Endothelial cell of umbilical vein (primary cell): ENCODE measurements around the gene SP3. TPM values are rescaled to one million over a fixed set of nuclear protein-coding genes. Genes with fewer than 3 reads are reported as not detected.
A peak's percentile ranks its signal among the peaks of the same experiment; 100 is the strongest.

Experiments used
- BruUV-seq: library from RNA; stranded (reverse); fragments of 400-500 nt; replicated peaks from 2 replicates; lab custom pipeline; 2021; lab: Mats Ljungman, UMichigan
- CTCF ChIA-PET: fragments of 300-600, 350-600 bp; sonication (Branson Sonifier 250); formaldehyde crosslinking; loops from one replicate; lab custom pipeline; 2021; ENCODE audit warnings: antibody characterized with exemption, inconsistent platforms; lab: Charles Lee
- POLR2A ChIA-PET: fragments of 300-600, 350-600 bp; sonication (Branson Sonifier 250); formaldehyde crosslinking; loops from one replicate; lab custom pipeline; 2021; ENCODE audit warnings: antibody characterized with exemption, inconsistent platforms; lab: Charles Lee
- DNase-seq: peaks from one replicate; pipeline ENCODE4 v3.0.0-alpha.2; 2011; ENCODE audit warnings: low read depth, low spot score
- FAIRE-seq: peaks from 2 replicates; lab custom pipeline; 2011; peaks lifted over from hg19 to GRCh38; lab: Jason Lieb, UNC
- H2AFZ ChIP-seq: 2 replicates; pipeline ENCODE4 v1.6.0; 2012; ENCODE audit warnings: low read depth, low read length, control low read depth, inconsistent platforms
- H3K27ac ChIP-seq: 2 replicates; pipeline ENCODE4 v1.5.1; 2011; ENCODE audit warnings: low read depth, mild to moderate bottlenecking, control low read depth, low read length, moderate library complexity; ENCODE audit not compliant: insufficient read depth
- H3K27me3 ChIP-seq, 2 experiments: 2 replicates each; pipeline versions ENCODE4 v1.6.0 to v1.6.1; 2011; ENCODE audit warnings: low read length in 2 of 2, mixed read lengths in 1 of 2; ENCODE audit not compliant: control insufficient read depth in 2 of 2, insufficient read depth in 2 of 2
- H3K36me3 ChIP-seq, 2 experiments: 2 replicates in 1 of 2; 3 replicates in 1 of 2; pipeline ENCODE4 v1.5.1; 2011; ENCODE audit warnings: low read length in 2 of 2, mild to moderate bottlenecking in 1 of 2, moderate library complexity in 1 of 2; ENCODE audit not compliant: control insufficient read depth in 2 of 2, insufficient read depth in 2 of 2; ENCODE audit errors: extremely low read depth in 1 of 2
- H3K4me1 ChIP-seq: 3 replicates; pipeline ENCODE4 v1.5.1; 2011; ENCODE audit warnings: mild to moderate bottlenecking, low read length; ENCODE audit not compliant: control insufficient read depth, insufficient read depth; ENCODE audit errors: extremely low read depth
- H3K4me2 ChIP-seq: 2 replicates; pipeline ENCODE4 v1.6.1; 2011; ENCODE audit warnings: low read length, control low read depth, mixed read lengths; ENCODE audit not compliant: insufficient read depth
- H3K4me3 ChIP-seq, 3 experiments: fragments of 200-600 bp in 1 of 3; sonication (generic), shearing (Covaris generic) in 1 of 3; replicated peaks in 1 of 3; 2 replicates each; pipeline ENCODE4 v1.5.1; 2011 to 2016; ENCODE audit warnings: control low read depth in 3 of 3, low read length in 3 of 3, mild to moderate bottlenecking in 2 of 3, inconsistent platforms in 1 of 3, low read depth in 1 of 3, moderate library complexity in 1 of 3; ENCODE audit not compliant: insufficient read depth in 1 of 3
- H3K79me2 ChIP-seq: 2 replicates; pipeline ENCODE4 v1.6.0; 2012; ENCODE audit warnings: low read length, inconsistent platforms; ENCODE audit not compliant: control insufficient read depth, insufficient read depth
- H3K9ac ChIP-seq: replicated peaks from 2 replicates; pipeline ENCODE3; 2011; ENCODE audit warnings: low read length, control low read depth; ENCODE audit not compliant: insufficient read depth; ENCODE audit errors: extremely low read depth
- H3K9me1 ChIP-seq: replicated peaks from 3 replicates; pipeline ENCODE4 v1.6.0; 2011; ENCODE audit warnings: mild to moderate bottlenecking, low read length; ENCODE audit not compliant: control insufficient read depth, insufficient read depth; ENCODE audit errors: extremely low read depth
- H3K9me3 ChIP-seq: replicated peaks from 2 replicates; pipeline ENCODE4 v1.5.1; 2012; ENCODE audit warnings: low read length, inconsistent platforms; ENCODE audit not compliant: control insufficient read depth, insufficient read depth
- H4K20me1 ChIP-seq: replicated peaks from 2 replicates; pipeline ENCODE3; 2011; ENCODE audit warnings: mild to moderate bottlenecking, low read length; ENCODE audit not compliant: control insufficient read depth, insufficient read depth; ENCODE audit errors: extremely low read depth
- EZH2 ChIP-seq: IDR thresholded peaks from 2 replicates; pipeline ENCODE4 v1.6.1; 2012; ENCODE audit warnings: borderline replicate concordance, low read depth, mild to moderate bottlenecking, moderate library complexity, low read length, inconsistent platforms; ENCODE audit not compliant: severe bottlenecking
- FOS ChIP-seq: IDR thresholded peaks from 2 replicates; pipeline ENCODE4 v1.6.1; 2011; ENCODE audit warnings: mild to moderate bottlenecking, low read length, moderate library complexity, borderline replicate concordance; ENCODE audit not compliant: insufficient read depth
- GATA2 ChIP-seq: IDR thresholded peaks from 2 replicates; pipeline ENCODE4 v1.7.0; 2011; ENCODE audit warnings: low read depth, mild to moderate bottlenecking, moderate library complexity, mixed read lengths, low read length; ENCODE audit not compliant: insufficient read length, insufficient read depth
- JUN ChIP-seq: IDR thresholded peaks from 2 replicates; pipeline ENCODE4 v1.6.1; 2011; ENCODE audit warnings: borderline replicate concordance, low read depth; ENCODE audit not compliant: insufficient read length, insufficient read depth
- MYC ChIP-seq: IDR thresholded peaks from one replicate; pipeline ENCODE4 v1.6.1; 2011; ENCODE audit warnings: mild to moderate bottlenecking, low read depth, low read length
- POLR2A ChIP-seq: IDR thresholded peaks from 2 replicates; pipeline ENCODE4 v1.6.1; 2012; ENCODE audit warnings: low read depth, mild to moderate bottlenecking, control low read depth, low read length
- POLR2AphosphoS5 ChIP-seq: IDR thresholded peaks from 2 replicates; pipeline ENCODE4 v1.6.1; 2012; ENCODE audit warnings: low read depth, mild to moderate bottlenecking, control low read depth, low read length, moderate library complexity; ENCODE audit not compliant: insufficient read depth
- dilution Hi-C: fragments of 300-500 bp; cut with MboI; formaldehyde crosslinking; loops from one replicate; pipeline ENCODE4 v1.15.0; 2019; ENCODE audit warnings: low sequenced_read_pairs; ENCODE audit not compliant: extremely low pct_ligation_motif_present
- intact Hi-C: fragments of 100-400 bp; cut with micrococcal nuclease; formaldehyde crosslinking; loops from one replicate; pipeline ENCODE4 v1.10.0; 2022
- polyA plus RNA-seq, 4 experiments: library from polyadenylated mRNA; depleted of rRNA in 3 of 4; stranded (reverse) in 3 of 4; unstranded in 1 of 4; fragments of >200 nt; gene quantifications; 2 replicates each; pipeline versions ENCODE4 v1.2.1 to v1.2.3, GENCODE V29; 2011 to 2012; ENCODE audit warnings: missing spikeins in 1 of 4
- total RNA-seq: library from RNA; stranded (reverse); gene quantifications from 2 replicates; pipeline ENCODE4 v1.2.3, GENCODE V29; 2021
- TF ChIP-seq, protein P1 (sequence below): IDR thresholded peaks from 2 replicates; pipeline ENCODE4 v1.6.1; 2011; ENCODE audit not compliant: insufficient read depth, insufficient read length
- TF ChIP-seq, protein P2 (sequence below), 2 donors: IDR thresholded peaks; 1 replicate in 1 of 2; 2 replicates in 1 of 2; pipeline ENCODE4 v1.5.1; 2011; ENCODE audit warnings: low read length in 2 of 2, mild to moderate bottlenecking in 2 of 2, moderate library complexity in 2 of 2, control low read depth in 1 of 2, inconsistent platforms in 1 of 2, low read depth in 1 of 2; ENCODE audit not compliant: insufficient read depth in 1 of 2; ENCODE audit errors: extremely low read depth in 1 of 2

SP3 gene
- total and polyA plus RNA-seq, 2 donors (not counting 3 experiments of a cell fraction or from before 2014, with no cell fraction given): 23.9 to 59.0 TPM

DNA sequence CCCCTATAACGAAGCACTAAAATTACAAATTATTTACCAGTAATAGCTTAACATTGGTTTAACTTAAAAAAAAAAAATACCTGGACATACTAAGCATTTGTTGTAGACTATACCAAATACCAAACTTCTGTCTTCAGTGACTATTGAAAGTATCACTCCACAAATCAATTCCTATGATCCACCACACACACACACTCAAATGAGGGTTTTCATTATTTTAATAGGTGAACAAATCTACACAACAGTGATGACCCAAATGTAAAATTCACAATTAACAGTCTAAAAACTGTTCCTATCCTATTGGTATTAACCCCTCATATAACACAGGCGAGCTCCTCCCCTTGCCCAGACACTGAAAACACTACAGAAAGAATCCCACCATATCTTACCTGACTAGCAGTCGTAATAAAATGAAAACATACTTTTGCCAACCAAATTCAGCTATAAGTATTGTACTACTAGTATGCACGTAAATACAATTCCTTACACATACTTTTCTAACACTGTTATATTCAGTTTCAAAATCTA, 2.5 kb downstream of the SP3 start:
- no peak for TF ChIP-seq POLR2AphosphoS5
- no peak for TF ChIP-seq POLR2A
- TF ChIP-seq GATA2: no peak
- no peak for TF ChIP-seq MYC
- no peak for TF ChIP-seq JUN
- TF ChIP-seq FOS: no peak
- TF ChIP-seq, protein P1, sequence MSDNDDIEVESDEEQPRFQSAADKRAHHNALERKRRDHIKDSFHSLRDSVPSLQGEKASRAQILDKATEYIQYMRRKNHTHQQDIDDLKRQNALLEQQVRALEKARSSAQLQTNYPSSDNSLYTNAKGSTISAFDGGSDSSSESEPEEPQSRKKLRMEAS: no peak
- TF ChIP-seq, protein P2, sequence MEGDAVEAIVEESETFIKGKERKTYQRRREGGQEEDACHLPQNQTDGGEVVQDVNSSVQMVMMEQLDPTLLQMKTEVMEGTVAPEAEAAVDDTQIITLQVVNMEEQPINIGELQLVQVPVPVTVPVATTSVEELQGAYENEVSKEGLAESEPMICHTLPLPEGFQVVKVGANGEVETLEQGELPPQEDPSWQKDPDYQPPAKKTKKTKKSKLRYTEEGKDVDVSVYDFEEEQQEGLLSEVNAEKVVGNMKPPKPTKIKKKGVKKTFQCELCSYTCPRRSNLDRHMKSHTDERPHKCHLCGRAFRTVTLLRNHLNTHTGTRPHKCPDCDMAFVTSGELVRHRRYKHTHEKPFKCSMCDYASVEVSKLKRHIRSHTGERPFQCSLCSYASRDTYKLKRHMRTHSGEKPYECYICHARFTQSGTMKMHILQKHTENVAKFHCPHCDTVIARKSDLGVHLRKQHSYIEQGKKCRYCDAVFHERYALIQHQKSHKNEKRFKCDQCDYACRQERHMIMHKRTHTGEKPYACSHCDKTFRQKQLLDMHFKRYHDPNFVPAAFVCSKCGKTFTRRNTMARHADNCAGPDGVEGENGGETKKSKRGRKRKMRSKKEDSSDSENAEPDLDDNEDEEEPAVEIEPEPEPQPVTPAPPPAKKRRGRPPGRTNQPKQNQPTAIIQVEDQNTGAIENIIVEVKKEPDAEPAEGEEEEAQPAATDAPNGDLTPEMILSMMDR (IDR thresholded peaks at IDR 0.05; ENCODE audit: extremely low read depth in 1 of 2, insufficient read depth in 1 of 2, low read depth in 1 of 2, low read length in 2 of 2): no peak
- no peak for TF ChIP-seq EZH2

More for the DNA sequence above, 2.5 kb downstream of the SP3 start:
- Histone ChIP-seq H3K79me2 (peaks cover 58% of the 10 kb centered on the region), H3K9me1 (no peaks in the 10 kb centered on the region), H3K9me3 (no peaks in the 10 kb centered on the region), H3K4me1 (peaks cover 19% of the 10 kb centered on the region), H3K27me3 (no peaks in the 10 kb centered on the region), H3K36me3 (no peaks in the 10 kb centered on the region), H3K4me2 (peak overlapping the region; percentile 84), H3K9ac (peak overlapping the region; percentile 90), H3K4me3 (peak overlapping the region; percentile 70 to 96 (median 87)), H4K20me1 (peaks cover 4% of the 10 kb centered on the region), H2AFZ (no peak overlapping the region), H3K27ac (peak overlapping the region; percentile 78)
- TSS peak; percentile 27 for BruUV-seq
- ChIA-PET CTCF (interaction anchor here (1.0 to 1.6 kb wide), 4 partner anchors 11 to 379 kb away, joined by 3 to 6 read pairs (median 4); no protein-coding TSS in a partner anchor), POLR2A (no interaction called here)
- dilution Hi-C loops (no loop called here), intact Hi-C loops (loop anchor here (1.0 to 5.0 kb wide), 4 partner anchors 16 to 378 kb away; no protein-coding TSS in a partner anchor)
- FAIRE-seq (no peak), DNase-seq (peak; percentile 39)
